ENCODE results near the gene NFU1. TPM values are rescaled to one million over a fixed set of nuclear protein-coding genes. Genes with fewer than 3 reads are reported as not detected.
"Not testable (repeated sequence)": the region's sequence is repeated elsewhere in the genome, so short reads cannot be mapped to it uniquely, and the experiment has no call there.

Gene NFU1
- total RNA-seq, 2 experiments from 2014 or later, result 35.7 to 39.3 TPM

DNA sequence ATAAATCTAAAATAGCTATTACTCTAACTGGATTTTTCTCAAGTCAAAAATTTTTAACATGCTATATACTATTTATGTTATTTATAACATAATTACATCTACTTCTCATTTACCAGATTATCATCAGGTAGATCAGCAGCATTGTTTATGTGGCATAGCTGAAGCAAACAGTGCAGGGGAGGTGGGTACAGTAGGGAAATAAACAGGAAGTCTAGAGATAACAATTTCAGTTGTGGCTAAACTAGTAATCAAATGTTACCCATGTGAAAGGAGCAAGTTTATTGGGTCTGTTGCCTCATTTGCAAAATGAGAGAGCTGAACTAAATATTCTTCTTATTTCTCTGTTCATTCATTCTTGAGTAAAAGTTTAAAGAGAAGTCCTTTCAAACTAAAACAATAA is 77.9 kb downstream of the NFU1 start:
- H3K36me3 Mint-ChIP-seq (ENCODE audit: low read depth), result peaks cover 24% of the 10 kb centered on the region

DNA sequence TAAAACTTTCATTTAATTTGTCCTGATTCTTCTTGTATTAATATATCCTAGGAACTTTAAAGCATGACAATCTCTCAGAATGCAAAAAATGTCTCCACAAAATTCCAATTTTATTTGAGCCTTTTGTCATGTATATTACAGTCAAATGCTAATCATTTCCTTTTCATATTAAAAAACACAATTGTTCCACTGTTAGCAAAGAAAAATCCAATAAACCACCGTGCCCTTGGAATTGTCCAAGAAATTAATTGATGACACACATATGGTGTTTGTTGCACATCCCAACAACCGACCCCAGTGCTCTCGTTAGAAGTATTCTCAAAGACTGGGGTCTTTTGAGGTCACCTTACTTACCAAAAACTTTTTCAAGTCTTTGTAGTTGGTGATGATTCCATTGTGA is 78.3 kb downstream of the NFU1 start:
- no peak for DNase-seq
- peaks cover 28% of the 10 kb centered on the region for H3K36me3 Mint-ChIP-seq (ENCODE audit: low read depth)
- H3K27ac Mint-ChIP-seq, result no peak overlapping the region
- CTCF ChIA-PET, result no interaction called here
- intact Hi-C loops (cut with micrococcal nuclease), result no loop called here
- H3K4me1 Mint-ChIP-seq (ENCODE audit: low read depth), result no peaks in the 10 kb centered on the region
- no peaks in the 10 kb centered on the region for H3K9me3 Mint-ChIP-seq
- no peak overlapping the region for H3K4me3 Mint-ChIP-seq
- H3K27me3 Mint-ChIP-seq (ENCODE audit: low read depth), result no peaks in the 10 kb centered on the region

More for the DNA sequence above, 77.9 kb downstream of the NFU1 start:
- intact Hi-C loops (cut with micrococcal nuclease), result no loop called here
- Mint-ChIP-seq H3K4me1 (ENCODE audit: low read depth) (no peaks in the 10 kb centered on the region), H3K27me3 (ENCODE audit: low read depth) (no peaks in the 10 kb centered on the region), H3K9me3 (no peaks in the 10 kb centered on the region), H3K27ac (no peak overlapping the region), H3K4me3 (no peak overlapping the region)
- CTCF ChIA-PET, result no interaction called here
- DNase-seq, result no peak

DNA sequence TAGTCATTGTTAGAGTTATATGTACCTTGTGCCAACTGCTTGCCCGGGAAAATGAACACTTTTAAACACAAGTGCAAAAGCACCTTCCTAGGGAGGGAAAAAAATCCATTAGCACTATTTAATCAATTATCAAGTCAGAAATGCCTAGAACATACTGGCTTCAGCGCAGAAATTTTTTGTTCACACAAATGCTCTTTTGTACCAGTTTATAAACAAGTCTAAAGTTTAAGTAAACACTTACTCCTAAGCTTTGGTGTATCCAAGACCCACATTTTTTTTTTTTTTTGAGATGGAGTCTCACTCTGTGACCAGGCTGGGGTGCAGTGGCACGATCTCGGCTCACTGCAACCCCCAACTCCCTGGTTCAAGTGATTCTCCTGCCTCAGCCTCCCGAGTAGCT is 80.8 kb downstream of the NFU1 start:
- H3K36me3 Mint-ChIP-seq (ENCODE audit: low read depth), result peaks cover 29% of the 10 kb centered on the region
- CTCF ChIA-PET, result no interaction called here

DNA sequence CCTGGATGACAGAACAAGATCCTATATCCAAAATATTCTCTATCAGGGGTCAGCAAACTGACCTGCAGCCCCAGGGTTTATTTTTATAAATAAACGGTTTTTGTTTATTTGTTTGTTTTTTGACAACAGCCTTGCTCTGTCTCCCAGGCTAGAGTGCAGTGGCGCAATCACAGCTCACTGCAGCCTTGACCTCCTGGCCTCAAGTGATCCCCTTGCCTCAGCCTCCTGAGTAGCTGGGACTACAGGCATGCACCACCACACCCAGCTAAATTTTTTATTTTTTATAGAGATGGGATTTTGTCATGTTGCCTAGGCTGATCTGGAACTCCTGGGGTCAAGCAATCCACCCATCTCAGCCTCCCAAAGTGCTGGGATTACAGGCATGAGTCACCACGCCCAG is 82.3 kb downstream of the NFU1 start:
- H3K27ac Mint-ChIP-seq; intact Hi-C loops (cut with micrococcal nuclease); H3K4me1 Mint-ChIP-seq (ENCODE audit: low read depth); DNase-seq; CTCF ChIA-PET; H3K9me3 Mint-ChIP-seq; H3K4me3 Mint-ChIP-seq; H3K27me3 Mint-ChIP-seq (ENCODE audit: low read depth): not testable (repeated sequence)
- H3K36me3 Mint-ChIP-seq (ENCODE audit: low read depth), result peaks cover 26% of the 10 kb centered on the region

More for the DNA sequence above, 80.8 kb downstream of the NFU1 start:
- no peak overlapping the region for H3K27ac Mint-ChIP-seq
- no peak overlapping the region for H3K4me3 Mint-ChIP-seq
- no peaks in the 10 kb centered on the region for H3K4me1 Mint-ChIP-seq (ENCODE audit: low read depth)
- H3K9me3 Mint-ChIP-seq, result no peaks in the 10 kb centered on the region
- DNase-seq, result no peak
- intact Hi-C loops (cut with micrococcal nuclease), result no loop called here
- no peaks in the 10 kb centered on the region for H3K27me3 Mint-ChIP-seq (ENCODE audit: low read depth)

DNA sequence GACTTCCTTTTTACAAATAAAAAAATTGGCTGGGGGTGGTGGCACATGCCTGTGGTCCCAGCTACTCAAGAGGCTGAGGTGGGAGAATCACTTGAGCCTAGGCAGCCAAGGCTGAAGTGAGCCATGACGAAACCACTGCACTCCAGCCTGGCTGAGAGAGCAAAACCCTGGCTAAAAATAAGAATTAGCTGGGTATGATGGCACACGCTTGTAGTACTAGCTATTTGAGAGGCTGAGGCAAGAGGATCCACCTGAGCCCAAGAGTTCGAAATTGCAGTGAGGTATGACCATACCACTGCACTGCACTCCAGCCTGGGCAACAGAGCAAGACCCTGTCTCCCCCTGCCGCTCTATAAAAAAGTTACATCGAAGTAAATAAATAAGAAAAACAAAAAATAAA is 83.9 kb downstream of the NFU1 start:
- no peak overlapping the region for H3K27ac Mint-ChIP-seq
- CTCF ChIA-PET, result no interaction called here
- intact Hi-C loops (cut with micrococcal nuclease), result no loop called here
- no peak overlapping the region for H3K4me3 Mint-ChIP-seq
- peaks cover 31% of the 10 kb centered on the region for H3K36me3 Mint-ChIP-seq (ENCODE audit: low read depth)
- no peaks in the 10 kb centered on the region for H3K27me3 Mint-ChIP-seq (ENCODE audit: low read depth)
- no peaks in the 10 kb centered on the region for H3K4me1 Mint-ChIP-seq (ENCODE audit: low read depth)
- H3K9me3 Mint-ChIP-seq, result no peaks in the 10 kb centered on the region
- DNase-seq, result no peak

DNA sequence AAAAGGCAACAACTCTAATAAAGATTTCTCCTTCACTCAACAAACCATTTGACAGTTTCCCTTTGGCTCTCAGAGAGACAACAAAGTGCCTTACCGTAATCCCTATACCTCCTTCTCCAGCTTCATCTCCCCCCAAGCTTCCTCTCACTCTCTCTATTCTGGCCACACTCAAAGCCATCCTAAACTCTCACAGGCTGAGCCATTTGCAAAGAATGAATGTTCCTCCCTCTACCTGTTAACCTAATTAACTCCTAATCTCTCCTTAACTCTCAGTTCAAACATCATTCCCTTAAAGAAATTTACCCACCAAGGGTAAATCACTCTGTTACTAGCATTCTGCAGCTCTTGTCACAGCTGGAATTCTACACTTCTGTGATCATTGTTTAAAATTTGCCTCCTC is 88.5 kb downstream of the NFU1 start:
- Mint-ChIP-seq H3K4me3 (no peak overlapping the region), H3K36me3 (ENCODE audit: low read depth) (peaks cover 27% of the 10 kb centered on the region), H3K9me3 (no peaks in the 10 kb centered on the region), H3K27me3 (ENCODE audit: low read depth) (no peaks in the 10 kb centered on the region), H3K4me1 (ENCODE audit: low read depth) (peaks cover 15% of the 10 kb centered on the region), H3K27ac (no peak overlapping the region)
- intact Hi-C loops (cut with micrococcal nuclease), result no loop called here
- DNase-seq, result no peak
- CTCF ChIA-PET, result no interaction called here

Other genes starting within 250 kb of the NFU1 start
- gene GFPT1, start 50.2 kb downstream of the NFU1 start, total RNA-seq, result 10 to 100 TPM; 34.6 to 36.0 TPM
- 10 to 100 TPM; 77.4 to 79.5 TPM for gene AAK1, start 206.3 kb upstream of the NFU1 start, total RNA-seq